ENCODE measurements around the gene KBTBD12.
"Not testable (repeated sequence)": the region's sequence is repeated elsewhere in the genome, so short reads cannot be mapped to it uniquely, and the experiment has no call there.

Gene KBTBD12

GRCh38 chr3:127915115-127915936 is at the start of gene KBTBD12:
KBTBD12 (plus strand) TSS chr3:127915232; CDS start chr3:127923062, 7,830 bp downstream.
- DNase-seq = peak; percentile 64

- DNase-seq = no peak
These were observed 49.1 kb upstream of the KBTBD12 start for GRCh38 chr3:127865941-127866340.

- DNase-seq = no peak
These were observed 47.6 kb upstream of the KBTBD12 start for GRCh38 chr3:127867412-127867811.

- DNase-seq = no peak
These were observed 47.0 kb upstream of the KBTBD12 start for GRCh38 chr3:127867986-127868385.

GRCh38 chr3:127870156-127870555 is 44.9 kb upstream of the KBTBD12 start:
- no peak for DNase-seq

- DNase-seq = not testable (repeated sequence)
These were observed 40.9 kb upstream of the KBTBD12 start for GRCh38 chr3:127874097-127874496.

GRCh38 chr3:127881586-127881985 is 33.4 kb upstream of the KBTBD12 start:
- no peak for DNase-seq

- DNase-seq = no peak
These were observed 31.0 kb upstream of the KBTBD12 start for GRCh38 chr3:127884041-127884440.

- no peak for DNase-seq
These were observed 28.6 kb upstream of the KBTBD12 start for GRCh38 chr3:127886231-127886955.

GRCh38 chr3:127886956-127887231 is 28.1 kb upstream of the KBTBD12 start:
- DNase-seq = no peak

GRCh38 chr3:127887321-127887720 is 27.7 kb upstream of the KBTBD12 start:
- no peak for DNase-seq

- DNase-seq = no peak
These were observed 26.9 kb upstream of the KBTBD12 start for GRCh38 chr3:127888156-127888555.

GRCh38 chr3:127888564-127889107 is 26.4 kb upstream of the KBTBD12 start:
- no peak for DNase-seq

- DNase-seq = no peak
These were observed 25.6 kb upstream of the KBTBD12 start for GRCh38 chr3:127889461-127889863.

- no peak for DNase-seq
These were observed 24.9 kb upstream of the KBTBD12 start for GRCh38 chr3:127889976-127890650.

GRCh38 chr3:127890651-127891290 is 24.3 kb upstream of the KBTBD12 start:
- not testable (repeated sequence) for DNase-seq

GRCh38 chr3:127894481-127894880 is 20.6 kb upstream of the KBTBD12 start:
- DNase-seq = no peak

- no peak for DNase-seq
These were observed 15.8 kb upstream of the KBTBD12 start for GRCh38 chr3:127899200-127899599.

- DNase-seq = no peak
These were observed 15.3 kb upstream of the KBTBD12 start for GRCh38 chr3:127899766-127900165.

GRCh38 chr3:127900536-127900935 is 14.5 kb upstream of the KBTBD12 start:
- no peak for DNase-seq

GRCh38 chr3:127902486-127902885 is 12.5 kb upstream of the KBTBD12 start:
- no peak for DNase-seq

GRCh38 chr3:127903611-127904375 is 11.2 kb upstream of the KBTBD12 start:
- DNase-seq = no peak
